Breast epithelium (tissue), 4 donors: ENCODE results near the gene SYK. TPM values are rescaled to one million over a fixed set of nuclear protein-coding genes. Genes with fewer than 3 reads are reported as not detected.

Experiments
- DNase-seq, 2 donors: peaks; one replicate each; pipeline ENCODE4 v3.0.0-alpha.2; 2019; ENCODE audit warnings: low spot score in 2 of 2
- H3K27ac ChIP-seq, 2 donors: fragments of 200-600 bp; sonication (generic) in 1 of 2; one replicate each; pipeline ENCODE4 v1.5.1; 2016 to 2019; ENCODE audit warnings: mild to moderate bottlenecking in 1 of 2
- H3K27me3 ChIP-seq, 2 donors: fragments of 200-600 bp; sonication (generic) in 1 of 2; one replicate each; pipeline versions ENCODE4 v1.5.1 to v1.6.0; 2017 to 2019; ENCODE audit warnings: control low read depth in 1 of 2, mild to moderate bottlenecking in 1 of 2
- H3K36me3 ChIP-seq: fragments of 200-600 bp; one replicate; pipeline ENCODE4 v1.5.1; 2019
- H3K4me1 ChIP-seq, 2 donors: fragments of 200-600 bp; sonication (generic); one replicate each; pipeline ENCODE4 v1.5.1; 2016 to 2019; ENCODE audit warnings: control low read depth in 1 of 2
- H3K4me3 ChIP-seq, 3 donors: fragments of 200-600 bp; sonication (generic); 1 replicate in 2 of 3; 2 replicates in 1 of 3; pipeline ENCODE4 v1.5.1; 2016 to 2019; ENCODE audit warnings: mild to moderate bottlenecking in 3 of 3, moderate library complexity in 2 of 3
- H3K9me3 ChIP-seq, 2 donors: fragments of 200-600 bp; sonication (generic) in 1 of 2; one replicate each; pipeline ENCODE4 v1.5.1; 2016 to 2019; ENCODE audit warnings: control low read depth in 1 of 2
- CTCF ChIP-seq, 3 donors: fragments of 450-650 bp; IDR thresholded peaks; one replicate each; pipeline ENCODE4 v1.5.1; 2016 to 2017; ENCODE audit warnings: antibody characterized with exemption in 3 of 3, mild to moderate bottlenecking in 3 of 3, moderate library complexity in 3 of 3
- POLR2A ChIP-seq: fragments of 450-650 bp; IDR thresholded peaks from one replicate; pipeline ENCODE4 v1.6.1; 2016; ENCODE audit warnings: antibody characterized with exemption, mild to moderate bottlenecking, moderate library complexity
- POLR2AphosphoS5 ChIP-seq, 3 donors: sonication (generic); formaldehyde crosslinking; IDR thresholded peaks; one replicate each; pipeline ENCODE4 v1.6.1; 2017; ENCODE audit warnings: antibody characterized with exemption in 3 of 3
- intact Hi-C: fragments of 100-400 bp; cut with DNase I; formaldehyde crosslinking; loops from one replicate; pipeline ENCODE4 v1.15.1; 2023; ENCODE audit warnings: low total_unique reads
- total RNA-seq, 3 donors: library from RNA; depleted of rRNA; stranded (reverse); fragments of >200 nt; gene quantifications; one replicate each; pipeline ENCODE4 v1.1.0, GENCODE V29; 2016

Gene SYK
- total RNA-seq, 3 donors from 2014 or later = 11.8 to 37.8 (median 25.9) TPM

- Histone ChIP-seq H3K27ac (no peak overlapping the region), H3K27me3 (no peaks in the 10 kb centered on the region), H3K9me3 (no peaks in the 10 kb centered on the region), H3K4me1 (peaks cover 0 to 10% of the 10 kb centered on the region in 2 donors), H3K4me3 (no peak overlapping the region), H3K36me3 (no peaks in the 10 kb centered on the region)
- DNase-seq = no peak
- TF ChIP-seq POLR2A (no peak), POLR2AphosphoS5 (IDR thresholded peaks at IDR 0.05) (no peak), CTCF (IDR thresholded peaks at IDR 0.05) (no peak)
- intact Hi-C loops = no loop called here
These were observed 104.9 kb downstream of the SYK start for GRCh38 chr9:90906316-90907055.

GRCh38 chr9:90907056-90907445 is 105.4 kb downstream of the SYK start:
- H3K4me1 ChIP-seq = peaks cover 0 to 10% of the 10 kb centered on the region in 2 donors
- DNase-seq = no peak
- no peak for TF ChIP-seq CTCF (IDR thresholded peaks at IDR 0.05)
- TF ChIP-seq POLR2A = no peak
- no peak for TF ChIP-seq POLR2AphosphoS5 (IDR thresholded peaks at IDR 0.05)
- no peak overlapping the region for H3K4me3 ChIP-seq
- H3K27ac ChIP-seq = no peak overlapping the region
- intact Hi-C loops = no loop called here
- H3K27me3 ChIP-seq = no peaks in the 10 kb centered on the region
- H3K36me3 ChIP-seq = no peaks in the 10 kb centered on the region
- H3K9me3 ChIP-seq = no peaks in the 10 kb centered on the region

- intact Hi-C loops = no loop called here
- no peaks in the 10 kb centered on the region for H3K36me3 ChIP-seq
- H3K4me1 ChIP-seq = peaks cover 0 to 10% of the 10 kb centered on the region in 2 donors
- H3K27me3 ChIP-seq = no peaks in the 10 kb centered on the region
- no peaks in the 10 kb centered on the region for H3K9me3 ChIP-seq
- DNase-seq = no peak
- no peak overlapping the region for H3K27ac ChIP-seq
- TF ChIP-seq CTCF (IDR thresholded peaks at IDR 0.05) = no peak
- TF ChIP-seq POLR2A = no peak
- no peak for TF ChIP-seq POLR2AphosphoS5 (IDR thresholded peaks at IDR 0.05)
- H3K4me3 ChIP-seq = no peak overlapping the region
These were observed 106.2 kb downstream of the SYK start for GRCh38 chr9:90907790-90908189.

GRCh38 chr9:90909225-90909624 is 107.6 kb downstream of the SYK start:
- Histone ChIP-seq H3K4me1 (peaks cover 0 to 10% of the 10 kb centered on the region in 2 donors), H3K27ac (no peak overlapping the region), H3K36me3 (no peaks in the 10 kb centered on the region), H3K4me3 (no peak overlapping the region), H3K27me3 (no peaks in the 10 kb centered on the region), H3K9me3 (no peaks in the 10 kb centered on the region)
- DNase-seq = no peak
- intact Hi-C loops = no loop called here
- TF ChIP-seq POLR2AphosphoS5 (IDR thresholded peaks at IDR 0.05) (no peak), CTCF (IDR thresholded peaks at IDR 0.05) (no peak), POLR2A (no peak)

GRCh38 chr9:90909747-90910283 is 108.2 kb downstream of the SYK start:
- TF ChIP-seq POLR2AphosphoS5 (IDR thresholded peaks at IDR 0.05) (no peak), CTCF (IDR thresholded peaks at IDR 0.05) (no peak), POLR2A (no peak)
- Histone ChIP-seq H3K9me3 (no peaks in the 10 kb centered on the region), H3K27ac (no peak overlapping the region), H3K36me3 (no peaks in the 10 kb centered on the region), H3K4me1 (peaks cover 0 to 8% of the 10 kb centered on the region in 2 donors), H3K4me3 (no peak overlapping the region), H3K27me3 (no peaks in the 10 kb centered on the region)
- no peak for DNase-seq
- intact Hi-C loops = loop anchor here (10.0 kb wide), 1 partner anchor 525 kb away; no protein-coding TSS in a partner anchor
